ENCODE results near the gene PNKD.

The PNKD gene

GRCh38 chr2:218347172-218347571, 76.9 kb downstream of the PNKD start:
- TF ChIP-seq CTCF (IDR thresholded peaks at IDR 0.05; ENCODE audit: low read depth, low read length, poor library complexity, severe bottlenecking): no peak
- TF ChIP-seq EZH2phosphoT487 (IDR thresholded peaks at IDR 0.05; ENCODE audit: borderline replicate concordance, low read length): no peak
- Histone ChIP-seq H3K4me1 (ENCODE audit: control insufficient read depth, low read length) (no peaks in the 10 kb centered on the region), H3K4me2 (ENCODE audit: low read length) (no peak overlapping the region), H3K4me3 (ENCODE audit: low read length) (no peak overlapping the region), H3K79me2 (ENCODE audit: control insufficient read depth, low read length) (no peaks in the 10 kb centered on the region), H3K27ac (ENCODE audit: low read depth, low read length) (no peak overlapping the region), H3K36me3 (ENCODE audit: control insufficient read depth, low read length) (no peaks in the 10 kb centered on the region), H3K27me3 (ENCODE audit: control insufficient read depth, low read length) (no peaks in the 10 kb centered on the region), H4K20me1 (ENCODE audit: control insufficient read depth, insufficient read depth, low read depth, low read length) (no peaks in the 10 kb centered on the region), H3K9me3 (ENCODE audit: control insufficient read depth, insufficient read depth, low read length) (peaks cover 7% of the 10 kb centered on the region; the same call in 1 of the 2 replicates), H3K9me2 (replicated peaks; ENCODE audit: control insufficient read depth, low read length) (no peaks in the 10 kb centered on the region), H3F3A (ENCODE audit: control insufficient read depth, insufficient read depth) (no peaks in the 10 kb centered on the region)

GRCh38 chr2:218354045-218354444, 83.7 kb downstream of the PNKD start:
- no peaks in the 10 kb centered on the region for H3K9me2 ChIP-seq (replicated peaks; ENCODE audit: control insufficient read depth, low read length)
- 0 out of 2 replicates have a peak, but pooled peaks cover 3% of the 10 kb centered on the region for H3K4me1 ChIP-seq (ENCODE audit: control insufficient read depth, low read length)
- no peaks in the 10 kb centered on the region for H3K27me3 ChIP-seq (ENCODE audit: control insufficient read depth, low read length)
- H3K4me3 ChIP-seq (ENCODE audit: low read length): no peak overlapping the region
- no peaks in the 10 kb centered on the region for H4K20me1 ChIP-seq (ENCODE audit: control insufficient read depth, insufficient read depth, low read depth, low read length)
- no peaks in the 10 kb centered on the region for H3F3A ChIP-seq (ENCODE audit: control insufficient read depth, insufficient read depth)
- no peak overlapping the region for H3K27ac ChIP-seq (ENCODE audit: low read depth, low read length)
- H3K4me2 ChIP-seq (ENCODE audit: low read length): no peak overlapping the region
- TF ChIP-seq EZH2phosphoT487 (IDR thresholded peaks at IDR 0.05; ENCODE audit: borderline replicate concordance, low read length): no peak
- TF ChIP-seq CTCF (IDR thresholded peaks at IDR 0.05; ENCODE audit: low read depth, low read length, poor library complexity, severe bottlenecking): no peak
- H3K36me3 ChIP-seq (ENCODE audit: control insufficient read depth, low read length): no peaks in the 10 kb centered on the region
- H3K9me3 ChIP-seq (ENCODE audit: control insufficient read depth, insufficient read depth, low read length): peaks cover 7% of the 10 kb centered on the region; the same call in 1 of the 2 replicates
- H3K79me2 ChIP-seq (ENCODE audit: control insufficient read depth, low read length): no peaks in the 10 kb centered on the region

- Histone ChIP-seq H3K36me3 (ENCODE audit: control insufficient read depth, low read length) (no peaks in the 10 kb centered on the region), H3K4me3 (ENCODE audit: low read length) (no peak overlapping the region), H3K4me1 (ENCODE audit: control insufficient read depth, low read length) (0 out of 2 replicates have a peak, but pooled peaks cover 3% of the 10 kb centered on the region), H3K27ac (ENCODE audit: low read depth, low read length) (no peak overlapping the region), H3F3A (ENCODE audit: control insufficient read depth, insufficient read depth) (no peaks in the 10 kb centered on the region), H3K27me3 (ENCODE audit: control insufficient read depth, low read length) (no peaks in the 10 kb centered on the region), H3K4me2 (ENCODE audit: low read length) (no peak overlapping the region), H3K79me2 (ENCODE audit: control insufficient read depth, low read length) (no peaks in the 10 kb centered on the region), H3K9me3 (ENCODE audit: control insufficient read depth, insufficient read depth, low read length) (peaks cover 7% of the 10 kb centered on the region; the same call in 1 of the 2 replicates), H4K20me1 (ENCODE audit: control insufficient read depth, insufficient read depth, low read depth, low read length) (no peaks in the 10 kb centered on the region), H3K9me2 (replicated peaks; ENCODE audit: control insufficient read depth, low read length) (no peaks in the 10 kb centered on the region)
- TF ChIP-seq CTCF (IDR thresholded peaks at IDR 0.05; ENCODE audit: low read depth, low read length, poor library complexity, severe bottlenecking) (no peak), EZH2phosphoT487 (IDR thresholded peaks at IDR 0.05; ENCODE audit: borderline replicate concordance, low read length) (no peak)
Observed at GRCh38 chr2:218354850-218355443, 84.6 kb downstream of the PNKD start.
